Liver (tissue), 9 donors: ENCODE measurements around the gene AMBRA1. TPM values are rescaled to one million over a fixed set of nuclear protein-coding genes. Genes with fewer than 3 reads are reported as not detected.

Experiments
- DNase-seq: peaks from one replicate; pipeline ENCODE4 v3.0.0-alpha.2; 2017; ENCODE audit warnings: low spot score
- H3K27ac ChIP-seq, 2 donors: one replicate each; pipeline ENCODE4 v1.7.0; 2013; ENCODE audit warnings: inconsistent platforms in 2 of 2, low read length in 2 of 2, control low read depth in 1 of 2, low read depth in 1 of 2, mild to moderate bottlenecking in 1 of 2
- H3K27me3 ChIP-seq, 4 donors: one replicate each; pipeline versions ENCODE4 v1.6.1 to v1.7.0; 2013; ENCODE audit warnings: low read length in 3 of 4, inconsistent platforms in 1 of 4, mild to moderate bottlenecking in 1 of 4, moderate library complexity in 1 of 4; ENCODE audit not compliant: control insufficient read depth in 4 of 4, insufficient read depth in 4 of 4
- H3K36me3 ChIP-seq, 4 donors: one replicate each; pipeline versions ENCODE4 v1.6.1 to v1.7.0; 2013; ENCODE audit warnings: low read length in 3 of 4, mild to moderate bottlenecking in 3 of 4, low read depth in 1 of 4, moderate library complexity in 1 of 4; ENCODE audit not compliant: control insufficient read depth in 4 of 4, insufficient read depth in 3 of 4
- H3K4me1 ChIP-seq, 4 donors: one replicate each; pipeline versions ENCODE4 v1.6.1 to v1.7.0; 2013; ENCODE audit warnings: low read length in 3 of 4, mild to moderate bottlenecking in 3 of 4, moderate library complexity in 1 of 4; ENCODE audit not compliant: control insufficient read depth in 4 of 4, insufficient read depth in 4 of 4
- H3K4me3 ChIP-seq, 3 donors: one replicate each; pipeline versions ENCODE4 v1.6.1 to v1.7.0; 2013; ENCODE audit warnings: low read length in 3 of 3, control low read depth in 1 of 3, low read depth in 1 of 3, mild to moderate bottlenecking in 1 of 3
- H3K9ac ChIP-seq, 2 donors: one replicate each; pipeline ENCODE4 v1.7.0; 2013; ENCODE audit warnings: low read length in 2 of 2, mild to moderate bottlenecking in 2 of 2, moderate library complexity in 2 of 2, control low read depth in 1 of 2, low read depth in 1 of 2
- H3K9me3 ChIP-seq, 4 donors: one replicate each; pipeline versions ENCODE4 v1.6.1 to v1.7.0; 2013; ENCODE audit warnings: low read length in 3 of 4; ENCODE audit not compliant: control insufficient read depth in 4 of 4
- EGR1 ChIP-seq, 2 donors: IDR thresholded peaks; 2 replicates each; pipeline ENCODE4 v1.6.1; 2016 to 2018; ENCODE audit warnings: antibody characterized with exemption in 2 of 2, low read depth in 2 of 2
- FOXA1 ChIP-seq: IDR thresholded peaks from 2 replicates; pipeline ENCODE4 v1.6.1; 2016; ENCODE audit warnings: antibody characterized with exemption
- FOXA2 ChIP-seq: IDR thresholded peaks from 2 replicates; pipeline ENCODE4 v1.6.1; 2016; ENCODE audit warnings: antibody characterized with exemption
- GABPA ChIP-seq, 2 donors: IDR thresholded peaks in 1 of 2; conservative IDR thresholded peaks in 1 of 2; 2 replicates each; pipeline ENCODE4 v1.6.1; 2016; ENCODE audit warnings: antibody characterized with exemption in 2 of 2, mild to moderate bottlenecking in 1 of 2, moderate library complexity in 1 of 2
- HNF4A ChIP-seq, 2 donors: conservative IDR thresholded peaks; 2 replicates each; pipeline ENCODE4 v1.6.1; 2016; ENCODE audit warnings: antibody characterized with exemption in 2 of 2, mild to moderate bottlenecking in 2 of 2
- HNF4G ChIP-seq: IDR thresholded peaks from 2 replicates; pipeline ENCODE4 v1.6.1; 2016; ENCODE audit warnings: antibody characterized with exemption
- JUND ChIP-seq, 2 donors: IDR thresholded peaks; 2 replicates each; pipeline ENCODE4 v1.6.1; 2016; ENCODE audit warnings: antibody characterized with exemption in 2 of 2
- NR2F2 ChIP-seq: IDR thresholded peaks from 2 replicates; pipeline ENCODE4 v1.6.1; 2016; ENCODE audit warnings: antibody characterized with exemption
- RAD21 ChIP-seq, 2 donors: IDR thresholded peaks; 2 replicates each; pipeline ENCODE4 v1.6.1; 2016; ENCODE audit warnings: antibody characterized with exemption in 2 of 2, mild to moderate bottlenecking in 2 of 2
- RXRA ChIP-seq, 2 donors: IDR thresholded peaks; 2 replicates each; pipeline ENCODE4 v1.6.1; 2017 to 2018; ENCODE audit warnings: antibody characterized with exemption in 2 of 2, mild to moderate bottlenecking in 1 of 2
- SP1 ChIP-seq: IDR thresholded peaks from 2 replicates; pipeline ENCODE4 v1.6.1; 2018; ENCODE audit warnings: antibody characterized with exemption, mild to moderate bottlenecking
- TAF1 ChIP-seq: conservative IDR thresholded peaks from 2 replicates; pipeline ENCODE4 v1.6.1; 2016; ENCODE audit warnings: antibody characterized with exemption, mild to moderate bottlenecking
- YY1 ChIP-seq: IDR thresholded peaks from 2 replicates; pipeline ENCODE4 v1.6.1; 2016; ENCODE audit warnings: antibody characterized with exemption, mild to moderate bottlenecking
- WGBS: extraction: QIAGEN DNeasy Blood & Tissue Kit; methylation state at CpG from one replicate; pipeline ENCODE4 v1.1.7; 2013; 5-methylcytosine and 5-hydroxymethylcytosine counted together
- polyA plus RNA-seq, 2 donors: library from polyadenylated mRNA; stranded (reverse) in 1 of 2; unstranded in 1 of 2; fragments of 200-250 nt in 1 of 2; fragments of >200 nt in 1 of 2; fragmentation: Nextera tagmentation in 1 of 2; extraction: Ambion mirVana in 1 of 2; gene quantifications; one replicate each; pipeline versions ENCODE4 v1.2.1 to v1.2.3, GENCODE V29; 2013 to 2015
- total RNA-seq, 2 donors: library from RNA; depleted of rRNA; stranded (reverse); fragments of >200 nt; gene quantifications; one replicate each; pipeline ENCODE4 v1.2.3, GENCODE V29; 2014
- TF ChIP-seq, protein P1 (sequence below): IDR thresholded peaks from 2 replicates; pipeline ENCODE4 v1.6.1; 2016; ENCODE audit warnings: antibody characterized with exemption
- TF ChIP-seq, protein P2 (sequence below): IDR thresholded peaks from 2 replicates; pipeline ENCODE4 v1.6.1; 2016; ENCODE audit warnings: antibody characterized with exemption
- TF ChIP-seq, protein P3 (sequence below): IDR thresholded peaks from 2 replicates; pipeline ENCODE4 v1.6.1; 2016; ENCODE audit warnings: antibody characterized with exemption, mild to moderate bottlenecking
- TF ChIP-seq, protein P4 (sequence below): fragments of 150-350 bp; IDR thresholded peaks from 2 replicates; pipeline ENCODE4 v1.5.1; 2017; ENCODE audit warnings: improper control_type of control experiment, low read depth, low read length; ENCODE audit not compliant: missing input control
- TF ChIP-seq, protein P5 (sequence below): IDR thresholded peaks from 2 replicates; pipeline ENCODE4 v1.6.1; 2016; ENCODE audit warnings: antibody characterized with exemption
- donor health status: healthy.
- donor health status: healthy.
- donor health status: healthy.
- donor health status: healthy.
- donor health status: healthy.

Gene AMBRA1
- total and polyA plus RNA-seq, 4 donors = 3.7 to 25.7 (median 15.1) TPM

DNA sequence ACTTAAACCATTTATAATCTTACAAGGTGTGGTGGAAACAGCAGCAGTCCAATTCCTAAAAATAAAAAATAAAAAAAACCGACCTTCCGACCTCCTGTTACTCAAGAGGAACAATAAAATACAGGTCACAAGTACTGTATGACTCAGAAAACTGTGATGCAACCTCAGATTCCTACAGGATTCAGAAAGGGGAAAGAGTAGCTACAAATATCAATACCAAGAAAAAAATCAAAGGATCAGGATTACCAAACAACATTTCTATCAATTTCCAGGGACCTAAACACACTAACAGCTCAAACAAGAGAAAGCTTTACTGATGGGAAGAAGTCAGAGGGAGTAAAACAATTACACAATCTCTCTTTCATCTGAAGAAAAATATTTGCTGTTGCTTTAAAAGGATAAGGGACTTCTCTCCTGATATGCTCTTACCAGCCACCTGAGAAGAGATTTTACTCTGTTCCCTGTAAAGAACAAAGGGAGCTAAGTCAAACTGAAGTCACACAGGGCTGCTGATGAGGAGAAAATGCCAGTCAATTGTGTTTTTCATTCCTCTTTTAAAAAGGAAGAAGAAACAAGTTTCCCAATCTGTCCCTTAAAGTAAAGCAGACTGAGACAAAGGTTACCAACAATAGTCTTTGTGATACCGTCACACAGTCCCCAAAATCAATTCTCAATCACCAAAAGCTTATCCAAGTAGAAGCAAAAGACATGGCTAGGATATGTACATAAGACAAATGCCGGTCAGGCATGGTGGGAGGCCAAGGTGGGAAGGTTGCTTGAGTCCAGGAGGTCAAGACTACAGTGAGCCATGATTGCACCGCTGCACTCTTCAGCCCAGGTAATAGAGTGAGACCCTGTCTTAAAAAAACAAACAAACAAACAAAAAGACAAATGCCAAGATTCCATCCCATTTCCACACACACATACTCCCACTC lies 39.3 kb downstream of the AMBRA1 start:
- Histone ChIP-seq H3K36me3 (no peaks in the 10 kb centered on the region), H3K27ac (peak overlapping the region; percentile 65 to 70), H3K9me3 (no peaks in the 10 kb centered on the region), H3K4me3 (no peak overlapping the region), H3K4me1 (peaks cover 10 to 20% (median 16%) of the 10 kb centered on the region in 4 donors), H3K27me3 (no peaks in the 10 kb centered on the region), H3K9ac (peak overlapping the region in 1 of 2 donors; percentile 47)
- no peak for DNase-seq
- TF ChIP-seq, protein P1, sequence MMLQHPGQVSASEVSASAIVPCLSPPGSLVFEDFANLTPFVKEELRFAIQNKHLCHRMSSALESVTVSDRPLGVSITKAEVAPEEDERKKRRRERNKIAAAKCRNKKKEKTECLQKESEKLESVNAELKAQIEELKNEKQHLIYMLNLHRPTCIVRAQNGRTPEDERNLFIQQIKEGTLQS = peak; percentile 92
- TF ChIP-seq TAF1 = no peak
- no peak for TF ChIP-seq FOXA1
- peak; percentile 58 for TF ChIP-seq NR2F2
- TF ChIP-seq, protein P2, sequence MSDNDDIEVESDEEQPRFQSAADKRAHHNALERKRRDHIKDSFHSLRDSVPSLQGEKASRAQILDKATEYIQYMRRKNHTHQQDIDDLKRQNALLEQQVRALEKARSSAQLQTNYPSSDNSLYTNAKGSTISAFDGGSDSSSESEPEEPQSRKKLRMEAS = peak; percentile 21
- TF ChIP-seq FOXA2 = no peak
- TF ChIP-seq RAD21 (IDR thresholded peaks at IDR 0.05) = no peak
- peak in 1 of 2 donors; percentile 16 for TF ChIP-seq GABPA (IDR thresholded peaks at IDR 0.05 in 1 of 2, conservative IDR thresholded peaks at IDR 0.05 in 1 of 2)
- TF ChIP-seq, protein P3, sequence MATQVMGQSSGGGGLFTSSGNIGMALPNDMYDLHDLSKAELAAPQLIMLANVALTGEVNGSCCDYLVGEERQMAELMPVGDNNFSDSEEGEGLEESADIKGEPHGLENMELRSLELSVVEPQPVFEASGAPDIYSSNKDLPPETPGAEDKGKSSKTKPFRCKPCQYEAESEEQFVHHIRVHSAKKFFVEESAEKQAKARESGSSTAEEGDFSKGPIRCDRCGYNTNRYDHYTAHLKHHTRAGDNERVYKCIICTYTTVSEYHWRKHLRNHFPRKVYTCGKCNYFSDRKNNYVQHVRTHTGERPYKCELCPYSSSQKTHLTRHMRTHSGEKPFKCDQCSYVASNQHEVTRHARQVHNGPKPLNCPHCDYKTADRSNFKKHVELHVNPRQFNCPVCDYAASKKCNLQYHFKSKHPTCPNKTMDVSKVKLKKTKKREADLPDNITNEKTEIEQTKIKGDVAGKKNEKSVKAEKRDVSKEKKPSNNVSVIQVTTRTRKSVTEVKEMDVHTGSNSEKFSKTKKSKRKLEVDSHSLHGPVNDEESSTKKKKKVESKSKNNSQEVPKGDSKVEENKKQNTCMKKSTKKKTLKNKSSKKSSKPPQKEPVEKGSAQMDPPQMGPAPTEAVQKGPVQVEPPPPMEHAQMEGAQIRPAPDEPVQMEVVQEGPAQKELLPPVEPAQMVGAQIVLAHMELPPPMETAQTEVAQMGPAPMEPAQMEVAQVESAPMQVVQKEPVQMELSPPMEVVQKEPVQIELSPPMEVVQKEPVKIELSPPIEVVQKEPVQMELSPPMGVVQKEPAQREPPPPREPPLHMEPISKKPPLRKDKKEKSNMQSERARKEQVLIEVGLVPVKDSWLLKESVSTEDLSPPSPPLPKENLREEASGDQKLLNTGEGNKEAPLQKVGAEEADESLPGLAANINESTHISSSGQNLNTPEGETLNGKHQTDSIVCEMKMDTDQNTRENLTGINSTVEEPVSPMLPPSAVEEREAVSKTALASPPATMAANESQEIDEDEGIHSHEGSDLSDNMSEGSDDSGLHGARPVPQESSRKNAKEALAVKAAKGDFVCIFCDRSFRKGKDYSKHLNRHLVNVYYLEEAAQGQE = peak; percentile 31
- peak; percentile 15 for TF ChIP-seq SP1
- TF ChIP-seq, protein P4, sequence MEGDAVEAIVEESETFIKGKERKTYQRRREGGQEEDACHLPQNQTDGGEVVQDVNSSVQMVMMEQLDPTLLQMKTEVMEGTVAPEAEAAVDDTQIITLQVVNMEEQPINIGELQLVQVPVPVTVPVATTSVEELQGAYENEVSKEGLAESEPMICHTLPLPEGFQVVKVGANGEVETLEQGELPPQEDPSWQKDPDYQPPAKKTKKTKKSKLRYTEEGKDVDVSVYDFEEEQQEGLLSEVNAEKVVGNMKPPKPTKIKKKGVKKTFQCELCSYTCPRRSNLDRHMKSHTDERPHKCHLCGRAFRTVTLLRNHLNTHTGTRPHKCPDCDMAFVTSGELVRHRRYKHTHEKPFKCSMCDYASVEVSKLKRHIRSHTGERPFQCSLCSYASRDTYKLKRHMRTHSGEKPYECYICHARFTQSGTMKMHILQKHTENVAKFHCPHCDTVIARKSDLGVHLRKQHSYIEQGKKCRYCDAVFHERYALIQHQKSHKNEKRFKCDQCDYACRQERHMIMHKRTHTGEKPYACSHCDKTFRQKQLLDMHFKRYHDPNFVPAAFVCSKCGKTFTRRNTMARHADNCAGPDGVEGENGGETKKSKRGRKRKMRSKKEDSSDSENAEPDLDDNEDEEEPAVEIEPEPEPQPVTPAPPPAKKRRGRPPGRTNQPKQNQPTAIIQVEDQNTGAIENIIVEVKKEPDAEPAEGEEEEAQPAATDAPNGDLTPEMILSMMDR = no peak
- TF ChIP-seq RXRA (IDR thresholded peaks at IDR 0.05) = peak; percentile 20 to 59
- peak; percentile 97 for TF ChIP-seq JUND (IDR thresholded peaks at IDR 0.05)
- no peak for TF ChIP-seq EGR1 (IDR thresholded peaks at IDR 0.05; ENCODE audit: low read depth in 2 of 2)
- TF ChIP-seq, protein P5, sequence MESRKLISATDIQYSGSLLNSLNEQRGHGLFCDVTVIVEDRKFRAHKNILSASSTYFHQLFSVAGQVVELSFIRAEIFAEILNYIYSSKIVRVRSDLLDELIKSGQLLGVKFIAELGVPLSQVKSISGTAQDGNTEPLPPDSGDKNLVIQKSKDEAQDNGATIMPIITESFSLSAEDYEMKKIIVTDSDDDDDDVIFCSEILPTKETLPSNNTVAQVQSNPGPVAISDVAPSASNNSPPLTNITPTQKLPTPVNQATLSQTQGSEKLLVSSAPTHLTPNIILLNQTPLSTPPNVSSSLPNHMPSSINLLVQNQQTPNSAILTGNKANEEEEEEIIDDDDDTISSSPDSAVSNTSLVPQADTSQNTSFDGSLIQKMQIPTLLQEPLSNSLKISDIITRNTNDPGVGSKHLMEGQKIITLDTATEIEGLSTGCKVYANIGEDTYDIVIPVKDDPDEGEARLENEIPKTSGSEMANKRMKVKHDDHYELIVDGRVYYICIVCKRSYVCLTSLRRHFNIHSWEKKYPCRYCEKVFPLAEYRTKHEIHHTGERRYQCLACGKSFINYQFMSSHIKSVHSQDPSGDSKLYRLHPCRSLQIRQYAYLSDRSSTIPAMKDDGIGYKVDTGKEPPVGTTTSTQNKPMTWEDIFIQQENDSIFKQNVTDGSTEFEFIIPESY = peak; percentile 36
- peak; percentile 79 for TF ChIP-seq HNF4A (conservative IDR thresholded peaks at IDR 0.05)
- TF ChIP-seq HNF4G = no peak
- peak; percentile 16 for TF ChIP-seq YY1
- 40% methylated on average over 5 of the region's 5 CpGs for WGBS
